Measurements from ENCODE around the gene ZFYVE9. TPM values are rescaled to one million over a fixed set of nuclear protein-coding genes. Genes with fewer than 3 reads are reported as not detected.

ZFYVE9 gene
- total and polyA plus RNA-seq, 2 of the 8 experiments (the other 6 are each of a cell fraction or from before 2014, with no cell fraction given): 5.8 to 26.5 TPM

DNA sequence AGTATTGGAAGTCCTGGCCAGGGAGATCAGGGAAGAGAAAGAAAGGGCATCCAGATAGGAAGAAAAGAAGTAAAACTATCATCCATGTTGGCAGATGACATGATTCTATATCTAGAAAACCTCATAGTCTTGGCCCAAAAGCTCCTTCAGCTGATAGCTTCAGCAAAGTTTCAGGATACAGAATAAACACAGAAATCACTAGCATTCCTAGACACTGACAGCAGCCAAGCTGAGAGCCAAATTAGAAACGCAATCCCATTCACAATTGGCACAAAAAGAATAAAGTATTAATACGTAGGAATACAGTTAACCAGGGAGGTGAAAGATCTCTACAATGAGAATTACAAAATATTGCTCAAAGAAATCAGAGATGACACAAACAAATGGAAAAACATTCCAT lies 44.6 kb downstream of the ZFYVE9 start:
- H3K9me3 ChIP-seq (ENCODE audit: insufficient read depth in 2 of 2, low read depth in 1 of 2, low read length in 1 of 2): peaks cover 0 to 6% of the 10 kb centered on the region in 2 experiments; a peak in 1 of 4 replicates
- ChIA-PET CTCF (ENCODE audit: partially characterized antibody) (no interaction called here), POLR2A (ENCODE audit: partially characterized antibody) (no interaction called here)
- no peak for TF ChIP-seq TAF7 (optimal IDR thresholded peaks at IDR 0.05; ENCODE audit: borderline replicate concordance, low read depth, low read length)
- no peak for TF ChIP-seq SP2 (IDR thresholded peaks at IDR 0.05; ENCODE audit: low read length)
- TF ChIP-seq KDM4A (IDR thresholded peaks at IDR 0.05; ENCODE audit: low read depth, low read length, severe bottlenecking): no peak
- TF ChIP-seq RXRA (IDR thresholded peaks at IDR 0.05; ENCODE audit: insufficient read depth, low read depth, low read length): no peak
- no peak for TF ChIP-seq RNF2 (IDR thresholded peaks at IDR 0.05; ENCODE audit: borderline replicate concordance, low read depth, low read length, missing control alignments, poor library complexity, severe bottlenecking)
- TF ChIP-seq HDAC6 (IDR thresholded peaks at IDR 0.05; ENCODE audit: low read depth, low read length): no peak
- no peak for TF ChIP-seq ZNF274 (IDR thresholded peaks at IDR 0.05; ENCODE audit: borderline replicate concordance, extremely low read depth, low read length)
- no peak for TF ChIP-seq SIX5 (IDR thresholded peaks at IDR 0.05; ENCODE audit: low read depth, low read length)
- TF ChIP-seq TEAD4 (IDR thresholded peaks at IDR 0.05; ENCODE audit: low read depth, low read length): no peak
- TF ChIP-seq BACH1 (IDR thresholded peaks at IDR 0.05; ENCODE audit: low read length): no peak
- TF ChIP-seq TBP (IDR thresholded peaks at IDR 0.05; ENCODE audit: low read depth, low read length): no peak
- H3K56ac ChIP-seq (replicated peaks; ENCODE audit: insufficient read length, low read depth, low read length): no peak overlapping the region
- H2AFZ ChIP-seq (ENCODE audit: low read length): no peak overlapping the region
- no peaks in the 10 kb centered on the region for H3K36me3 ChIP-seq (ENCODE audit: control insufficient read depth in 2 of 4, insufficient read depth in 4 of 4, low read length in 3 of 4)
- H4K8ac ChIP-seq (ENCODE audit: extremely low read depth, insufficient read depth, low read length): no peak overlapping the region
- no peak overlapping the region for H3K4me3 ChIP-seq (ENCODE audit: extremely low read depth in 1 of 4, insufficient read depth in 2 of 4, low read depth in 3 of 4, low read length in 4 of 4)
- H3K4ac ChIP-seq (replicated peaks; ENCODE audit: insufficient read length, low read depth, low read length): no peak overlapping the region
- H3K27ac ChIP-seq (ENCODE audit: low read depth, low read length): no peak overlapping the region
- no peak overlapping the region for H2AK5ac ChIP-seq (ENCODE audit: low read depth, low read length)
- no peak overlapping the region for H2BK12ac ChIP-seq (ENCODE audit: low read depth, low read length)
- H3K23ac ChIP-seq (ENCODE audit: insufficient read length): no peak overlapping the region
- no peaks in the 10 kb centered on the region for H3K79me1 ChIP-seq (ENCODE audit: low read depth, low read length)
- no peak overlapping the region for H2BK20ac ChIP-seq (ENCODE audit: low read length)
- H3K18ac ChIP-seq (ENCODE audit: extremely low read depth, low read length): no peak overlapping the region
- H2BK15ac ChIP-seq (ENCODE audit: low read length): no peak overlapping the region
- no peaks in the 10 kb centered on the region for H3K23me2 ChIP-seq (ENCODE audit: low read depth, low read length)
- H3K9ac ChIP-seq (replicated peaks in 1 of 4; ENCODE audit: extremely low read depth in 1 of 4, low read depth in 3 of 4, low read length in 3 of 4): no peak overlapping the region
- no peaks in the 10 kb centered on the region for H3K27me3 ChIP-seq (replicated peaks in 1 of 4; ENCODE audit: control insufficient read depth in 3 of 4, extremely low read depth in 1 of 4, insufficient read depth in 3 of 4, low read length in 3 of 4)
- 86% methylated on average over 2 of the region's 2 CpGs; no CpG with 5 or more reads in 1 of the 2 experiments for WGBS, 2 experiments (ENCODE audit: extremely low coverage in 1 of 2, insufficient coverage in 1 of 2, insufficient read length in 1 of 2, insufficient replicate concordance in 2 of 2, low coverage in 1 of 2, low lambda C conversion rate in 2 of 2, missing lambda C conversion rate in 1 of 2)
- H4K5ac ChIP-seq (ENCODE audit: insufficient read length, low read depth, low read length): no peak overlapping the region
- H3K79me2 ChIP-seq (ENCODE audit: control insufficient read depth in 1 of 2, insufficient read depth in 2 of 2, low read length in 2 of 2): no peaks in the 10 kb centered on the region
- H4K20me1 ChIP-seq (replicated peaks in 1 of 2; ENCODE audit: control insufficient read depth in 1 of 2, insufficient read depth in 2 of 2, low read length in 2 of 2): no peaks in the 10 kb centered on the region
- no peak overlapping the region for H3K4me2 ChIP-seq (ENCODE audit: insufficient read depth in 1 of 2, low read depth in 2 of 2, low read length in 2 of 2)
- no peak overlapping the region for H2BK120ac ChIP-seq (replicated peaks; ENCODE audit: low read depth, low read length)
- H3K4me1 ChIP-seq (replicated peaks in 1 of 4; ENCODE audit: control insufficient read depth in 3 of 4, insufficient read depth in 4 of 4, low read length in 3 of 4): no peaks in the 10 kb centered on the region
- DNase-seq (ENCODE audit: low read depth in 1 of 2, low spot score in 2 of 2) (no peak), FAIRE-seq (no peak)
- no peak overlapping the region for H4K91ac ChIP-seq (replicated peaks; ENCODE audit: insufficient read length, low read length)
- H3K14ac ChIP-seq (ENCODE audit: insufficient read length): no peak overlapping the region
- no peak overlapping the region for H2BK5ac ChIP-seq (ENCODE audit: low read depth, low read length)

All from H1 (cell line).